Kidney tubule cell (primary cell): ENCODE data around the gene ALDH16A1.
"Not testable (repeated sequence)": the region's sequence is repeated elsewhere in the genome, so short reads cannot be mapped to it uniquely, and the experiment has no call there.

Experiments
- DNase-seq: peaks from one replicate; pipeline ENCODE4 v3.0.0-alpha.2; 2018; ENCODE audit warnings: low spot score

Gene ALDH16A1

GRCh38 chr19:49465371-49465770, 12.3 kb downstream of the ALDH16A1 start:
- no peak for DNase-seq

DNA sequence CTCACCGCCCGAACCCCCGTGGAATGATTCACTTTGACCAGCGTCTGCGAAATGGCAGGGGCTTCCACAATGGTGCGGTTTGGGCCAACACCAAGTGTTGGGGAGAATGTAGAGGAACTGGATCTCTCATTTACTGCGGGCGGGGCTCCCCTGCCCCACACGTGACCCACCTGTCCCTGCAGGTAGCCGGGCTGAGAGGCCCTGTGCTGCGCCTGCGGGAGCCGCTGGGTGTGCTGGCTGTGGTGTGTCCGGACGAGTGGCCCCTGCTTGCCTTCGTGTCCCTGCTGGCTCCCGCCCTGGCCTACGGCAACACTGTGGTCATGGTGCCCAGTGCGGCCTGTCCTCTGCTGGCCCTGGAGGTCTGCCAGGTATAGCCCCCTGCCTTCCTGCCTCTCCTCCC, 15.2 kb downstream of the ALDH16A1 start:
- no peak for DNase-seq

DNA sequence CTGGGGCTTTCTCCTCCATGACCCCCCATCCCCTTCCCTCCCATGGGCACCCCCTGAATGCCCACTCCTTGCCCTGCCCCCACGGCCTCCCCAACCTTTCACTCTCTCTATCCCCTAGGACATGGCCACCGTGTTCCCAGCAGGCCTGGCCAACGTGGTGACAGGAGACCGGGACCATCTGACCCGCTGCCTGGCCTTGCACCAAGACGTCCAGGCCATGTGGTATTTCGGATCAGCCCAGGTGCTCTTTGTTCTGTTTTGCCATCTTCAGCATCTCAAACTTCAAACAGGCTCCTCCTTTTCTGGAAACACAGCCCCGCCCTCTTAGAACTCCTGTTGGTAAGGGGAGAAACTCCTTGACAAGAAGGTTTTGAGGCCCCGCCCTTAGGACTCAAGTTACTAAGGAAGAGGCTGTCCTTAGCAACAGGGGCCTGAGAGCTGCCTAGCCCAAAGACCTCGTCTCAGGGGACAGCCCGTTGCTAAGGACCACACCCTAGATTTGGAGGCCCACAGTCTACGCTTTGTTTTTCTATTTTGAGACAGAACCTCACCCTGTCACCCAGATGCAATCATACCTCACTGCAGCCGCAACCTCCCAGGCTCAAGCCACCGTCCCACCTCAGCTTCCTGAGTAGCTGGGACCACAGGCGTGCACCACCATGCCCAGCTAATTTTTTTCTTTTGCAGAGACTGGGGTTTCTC, 15.9 kb downstream of the ALDH16A1 start:
- DNase-seq = peak; percentile 10

GRCh38 chr19:49469828-49470614, 17.0 kb downstream of the ALDH16A1 start:
- DNase-seq = no peak

DNA sequence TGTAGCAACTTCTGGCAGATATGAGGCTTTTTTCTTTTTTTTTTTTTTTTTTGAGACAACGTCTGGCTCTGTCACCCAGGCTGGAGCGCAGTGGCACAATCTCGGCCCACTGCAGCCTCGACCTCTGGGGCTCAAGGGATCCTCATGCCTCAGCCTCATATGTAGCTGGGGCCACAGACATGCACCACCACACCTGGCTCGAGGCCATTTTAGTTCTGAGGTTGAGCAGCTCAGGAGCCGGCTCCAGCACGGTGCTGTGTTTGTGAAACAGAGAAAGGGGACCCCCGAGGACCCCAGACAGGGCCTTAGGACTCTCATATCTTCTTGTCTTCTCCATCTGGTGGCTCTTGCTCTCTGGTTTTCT, 17.6 kb downstream of the ALDH16A1 start:
- no peak for DNase-seq

- DNase-seq = no peak
Observed at GRCh38 chr19:49472936-49473335, 19.9 kb downstream of the ALDH16A1 start.

DNA sequence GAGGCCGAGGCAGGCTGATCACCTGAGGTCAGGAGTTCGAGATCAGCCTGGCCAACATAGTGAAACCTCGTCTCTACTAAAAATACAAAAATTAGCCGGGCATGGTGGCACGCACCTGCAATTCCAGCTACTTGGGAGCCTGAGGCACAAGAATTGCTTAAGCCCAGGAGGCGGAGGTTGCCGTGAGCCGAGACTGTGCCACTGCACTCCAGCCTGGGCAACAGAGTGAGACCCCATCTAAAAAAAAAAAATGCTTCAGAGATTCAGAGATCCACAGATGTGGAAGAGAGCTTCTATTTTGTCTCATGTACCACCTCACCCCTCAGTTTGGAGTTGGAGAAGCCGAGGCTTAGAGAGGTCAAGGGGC, 20.5 kb downstream of the ALDH16A1 start:
- not testable (repeated sequence) for DNase-seq

- DNase-seq = peak; percentile 71
Observed at GRCh38 chr19:49473868-49474541, 21.0 kb downstream of the ALDH16A1 start, which contains the start of gene FLT3LG. FLT3LG (plus strand) TSS chr19:49474215; CDS start chr19:49474640, 425 bp downstream.

- no peak for DNase-seq
Observed at GRCh38 chr19:49474542-49474924, 21.5 kb downstream of the ALDH16A1 start.

GRCh38 chr19:49475191-49475917, 22.3 kb downstream of the ALDH16A1 start:
- DNase-seq = no peak

DNA sequence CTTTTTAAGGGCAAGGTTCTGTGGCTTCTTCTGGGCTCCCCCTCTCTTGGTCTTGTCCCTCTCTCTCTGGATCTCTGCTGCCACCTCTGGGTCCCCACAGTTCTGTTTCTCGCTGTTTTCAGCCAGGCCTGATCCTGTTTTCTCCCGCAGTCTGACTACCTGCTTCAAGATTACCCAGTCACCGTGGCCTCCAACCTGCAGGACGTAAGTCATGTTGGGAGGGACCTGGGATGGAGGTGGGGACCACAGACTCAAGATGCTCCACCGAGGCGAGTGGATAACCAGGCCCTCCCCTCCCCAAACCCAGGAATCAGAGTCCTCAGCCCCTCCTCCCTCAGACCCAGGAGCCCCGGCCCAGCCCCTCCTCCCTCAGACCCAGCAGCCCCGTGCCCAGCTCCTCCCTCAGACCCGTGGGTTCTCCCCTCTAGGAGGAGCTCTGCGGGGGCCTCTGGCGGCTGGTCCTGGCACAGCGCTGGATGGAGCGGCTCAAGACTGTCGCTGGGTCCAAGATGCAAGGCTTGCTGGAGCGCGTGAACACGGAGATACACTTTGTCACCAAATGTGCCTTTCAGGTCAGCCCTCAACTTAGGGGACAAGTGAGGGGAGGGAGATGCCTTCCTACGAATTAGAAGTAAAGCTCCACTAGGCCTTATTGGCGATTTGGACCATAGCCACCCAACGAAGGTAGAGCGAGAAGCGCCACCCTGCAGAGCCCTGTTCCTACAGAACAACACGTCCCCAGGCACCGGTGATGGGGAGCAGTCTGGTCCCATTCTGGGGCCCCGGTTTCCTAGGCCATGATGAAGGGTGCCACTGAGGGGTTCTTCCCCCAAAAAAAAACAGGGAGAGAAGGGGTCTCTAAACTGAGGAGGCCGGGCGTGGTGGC, 23.2 kb downstream of the ALDH16A1 start:
- DNase-seq = peak; percentile 49

DNA sequence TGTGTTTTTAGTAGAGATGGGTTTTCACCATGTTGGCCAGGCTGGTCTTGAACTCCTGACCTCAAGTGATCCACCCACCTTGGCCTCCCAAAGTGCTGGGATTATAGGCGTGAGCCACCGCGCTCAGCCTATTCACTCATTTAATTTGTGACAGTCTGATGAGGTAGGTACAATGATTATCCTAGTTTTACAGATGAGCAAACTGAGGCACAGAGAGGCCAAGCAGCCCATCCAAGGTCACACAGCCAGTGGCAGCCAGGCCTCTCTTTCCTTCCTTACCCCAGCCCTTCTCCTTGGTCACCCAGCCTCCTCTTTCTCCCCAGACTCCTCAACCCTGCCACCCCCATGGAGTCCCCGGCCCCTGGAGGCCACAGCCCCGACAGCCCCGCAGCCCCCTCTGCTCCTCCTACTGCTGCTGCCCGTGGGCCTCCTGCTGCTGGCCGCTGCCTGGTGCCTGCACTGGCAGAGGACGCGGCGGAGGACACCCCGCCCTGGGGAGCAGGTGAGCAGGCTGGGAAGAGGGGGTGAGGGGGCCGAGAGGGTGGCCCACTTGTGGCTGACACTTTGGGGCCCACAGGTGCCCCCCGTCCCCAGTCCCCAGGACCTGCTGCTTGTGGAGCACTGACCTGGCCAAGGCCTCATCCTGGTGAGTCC, 27.1 kb downstream of the ALDH16A1 start:
- no peak for DNase-seq

DNA sequence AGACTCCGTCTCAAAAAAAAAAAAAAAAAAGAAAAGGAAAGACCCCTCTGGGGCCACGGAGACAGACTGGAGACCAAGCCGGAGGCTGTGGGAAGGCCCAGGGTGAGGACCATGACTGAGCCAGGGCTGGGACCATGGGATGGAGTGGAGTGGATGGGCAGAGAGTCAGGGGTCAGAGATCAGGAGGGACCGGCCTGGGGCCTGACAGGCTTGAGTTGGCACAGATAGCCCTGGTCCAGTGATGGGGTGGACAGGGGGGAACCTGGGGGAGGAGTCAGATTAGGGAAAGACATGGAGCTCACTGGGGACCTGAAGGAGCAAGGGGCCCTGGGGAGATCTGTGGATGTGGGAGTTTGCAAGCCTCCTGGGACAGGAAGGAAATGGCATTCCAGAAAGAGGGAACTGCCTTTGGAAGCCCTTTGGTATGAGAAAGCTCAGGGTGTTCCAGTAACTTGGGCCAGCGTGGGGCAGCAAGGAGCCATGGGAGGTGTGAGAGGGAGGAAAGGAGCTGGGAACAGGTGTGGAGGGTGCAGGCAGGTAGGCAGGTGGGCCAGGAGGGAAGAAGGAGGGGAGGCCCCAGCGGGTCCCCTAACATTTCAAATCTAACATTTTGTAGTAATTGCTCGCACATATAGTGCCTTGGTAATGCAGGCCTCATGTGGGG, 28.1 kb downstream of the ALDH16A1 start:
- no peak for DNase-seq

DNA sequence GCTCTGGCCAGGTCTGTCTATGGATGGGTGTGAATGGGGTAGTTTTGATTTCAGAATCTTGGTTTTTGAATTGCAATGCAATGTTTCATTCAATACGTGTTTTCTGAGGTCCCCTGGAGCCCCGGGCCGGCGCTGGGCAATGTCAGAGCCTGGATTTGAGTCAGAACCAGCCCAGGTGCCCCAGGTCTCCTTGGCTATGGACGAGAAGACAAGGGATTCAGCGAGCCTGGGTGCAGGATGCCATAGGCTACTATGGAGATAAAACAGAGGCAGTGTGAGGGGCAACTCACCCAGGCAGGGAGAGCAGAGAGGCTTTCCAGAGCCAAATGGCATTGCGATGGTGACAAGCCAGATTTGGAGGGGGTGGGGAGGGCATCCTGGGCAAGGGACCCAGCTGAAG, 33.2 kb downstream of the ALDH16A1 start:
- no peak for DNase-seq

DNA sequence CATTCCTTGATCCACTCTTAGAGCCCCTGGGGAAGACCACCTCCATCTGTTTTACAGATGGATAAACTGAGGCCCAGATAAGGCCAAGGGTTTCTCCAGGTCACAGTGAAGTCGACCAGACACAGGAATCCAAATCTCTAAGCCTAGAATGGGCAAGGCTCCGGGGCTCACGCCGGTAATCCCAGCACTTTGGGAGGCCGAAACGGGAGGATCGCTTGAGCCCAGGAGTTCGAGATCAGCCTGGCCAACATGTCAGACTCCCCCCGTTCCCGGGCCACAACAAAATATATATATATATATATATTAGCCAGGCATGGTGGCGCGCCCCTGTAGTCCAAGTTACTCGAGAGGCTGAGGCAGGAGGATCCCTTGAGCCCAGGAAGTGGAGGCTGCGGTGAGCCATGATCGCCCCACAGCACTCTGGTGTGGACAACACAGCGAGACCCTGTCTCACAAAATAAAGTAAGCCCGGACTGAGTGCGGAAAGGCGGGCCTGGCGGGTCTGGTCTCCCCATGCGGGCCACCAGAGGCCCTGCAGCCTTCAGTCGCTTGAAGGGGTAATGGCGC, 33.8 kb downstream of the ALDH16A1 start:
- no peak for DNase-seq

GRCh38 chr19:49487277-49488045, 34.4 kb downstream of the ALDH16A1 start, which contains the start of gene RPL13A:
RPL13A (plus strand) TSS chr19:49487608; CDS start chr19:49487630, 22 bp downstream.
- DNase-seq = peak; percentile 99

DNA sequence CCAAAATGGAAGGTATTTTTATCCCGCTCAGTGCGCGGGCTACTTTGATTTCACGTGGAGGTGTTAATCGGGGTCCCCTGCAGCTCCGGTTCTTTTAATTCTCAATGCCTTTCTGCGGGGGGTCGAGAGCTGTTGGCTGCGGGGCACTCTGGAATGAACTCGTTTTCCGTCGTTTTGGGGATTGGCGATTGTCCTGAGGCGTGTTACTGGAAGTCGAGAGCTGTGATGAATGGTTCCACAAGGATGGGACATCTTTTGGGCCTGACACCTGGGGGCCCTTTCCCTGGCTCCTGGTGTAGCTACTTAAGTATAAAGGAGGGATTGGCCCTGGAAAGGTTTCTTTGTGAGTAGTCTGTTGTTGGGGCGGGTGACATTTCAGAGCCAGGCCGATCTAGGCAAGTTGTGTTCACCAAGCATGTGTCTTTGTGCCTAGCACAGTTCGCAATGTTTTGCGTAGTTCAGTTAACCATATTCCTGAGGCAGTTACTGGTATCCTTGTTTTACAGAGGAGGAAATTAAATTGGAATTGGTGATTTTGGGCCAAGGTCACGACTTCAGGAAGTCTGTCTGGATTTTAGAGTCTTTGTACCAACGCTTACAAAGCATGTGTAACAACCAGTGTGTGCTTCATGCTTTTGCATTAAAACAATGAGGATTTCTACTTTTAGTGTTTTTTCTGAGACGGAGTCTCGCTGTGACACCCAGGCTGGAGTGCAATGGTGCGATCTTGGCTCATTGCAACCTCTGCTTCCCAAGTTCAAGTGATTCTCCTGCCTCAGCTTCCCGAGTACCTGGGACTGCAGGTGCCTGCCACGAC, 35.2 kb downstream of the ALDH16A1 start:
- peak; percentile 36 for DNase-seq
